Upper lobe of left lung (tissue), 4 donors: ENCODE data around the gene KL.
A peak's percentile ranks its signal among the peaks of the same experiment; 100 is the strongest.

Experiments
- CTCF ChIP-seq, 6 experiments: fragments of 450-650 bp in 4 of 6; fragments of 200-600 bp in 2 of 6; sonication (generic) in 2 of 6; IDR thresholded peaks; one replicate each; pipeline ENCODE4 v1.5.1; 2016 to 2019; ENCODE audit warnings: antibody characterized with exemption in 6 of 6
- EP300 ChIP-seq, 4 donors: sonication (generic); formaldehyde crosslinking; IDR thresholded peaks; one replicate each; pipeline ENCODE4 v1.5.1; 2017; ENCODE audit warnings: antibody characterized with exemption in 4 of 4, control low read depth in 2 of 4
- POLR2A ChIP-seq, 4 donors: fragments of 450-650 bp; IDR thresholded peaks; one replicate each; pipeline ENCODE4 v1.5.1; 2016 to 2017; ENCODE audit warnings: antibody characterized with exemption in 4 of 4, mild to moderate bottlenecking in 2 of 4
- POLR2AphosphoS5 ChIP-seq, 2 donors: sonication (generic); formaldehyde crosslinking; IDR thresholded peaks; one replicate each; pipeline ENCODE4 v1.5.1; 2017; ENCODE audit warnings: antibody characterized with exemption in 2 of 2

- peak; percentile 41 to 79 (median 75) for TF ChIP-seq CTCF (IDR thresholded peaks at IDR 0.05)
- peak; percentile 24 to 37 for TF ChIP-seq POLR2AphosphoS5 (IDR thresholded peaks at IDR 0.05)
- TF ChIP-seq POLR2A (IDR thresholded peaks at IDR 0.05): peak in 1 of 4 donors; percentile 11
- TF ChIP-seq EP300 (IDR thresholded peaks at IDR 0.05): no peak
Observed at GRCh38 chr13:33017323-33017929, 1.2 kb downstream of the KL start.
